ENCODE results near the gene MED15.

DNA sequence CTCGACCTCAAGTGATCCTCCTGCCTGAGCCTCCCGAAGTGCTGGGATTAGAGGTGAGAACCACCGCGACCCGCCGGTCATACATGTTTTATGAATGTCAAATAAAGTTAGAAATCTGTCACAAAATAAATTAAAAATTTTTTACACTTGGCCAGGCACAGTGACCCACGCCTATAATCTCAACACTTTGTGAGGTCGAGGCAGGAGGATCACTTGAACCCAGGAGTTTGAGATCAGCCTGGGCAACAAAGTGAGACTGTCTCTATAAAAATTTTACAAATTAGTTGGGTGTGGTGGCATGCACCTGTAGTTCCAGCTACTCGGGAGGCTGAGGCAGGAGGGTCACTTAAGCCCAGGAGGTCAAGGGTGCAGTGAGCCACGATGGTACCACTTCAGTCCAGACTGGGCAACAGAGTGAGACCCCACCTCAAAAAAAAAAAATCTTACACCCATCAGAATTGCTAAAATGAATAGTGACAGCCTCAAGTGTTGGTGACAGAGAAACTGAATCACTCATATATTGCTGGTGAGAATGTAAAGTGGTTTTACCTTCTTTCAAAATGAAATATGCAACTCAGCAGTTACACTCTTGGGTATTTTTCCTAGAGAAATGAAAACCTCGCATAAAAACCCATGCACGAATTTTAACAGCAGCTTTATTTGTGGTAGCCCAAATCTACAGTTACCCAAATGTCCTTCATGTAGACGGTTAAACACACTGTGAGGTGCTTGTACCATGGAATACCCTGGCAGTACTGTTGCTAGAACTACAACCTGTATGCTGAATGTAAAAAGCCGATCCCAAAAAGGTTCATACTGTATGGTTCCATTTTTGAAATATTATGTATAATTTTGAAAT lies 55.4 kb downstream of the MED15 start:
- no peak for TF ChIP-seq EP300 (IDR thresholded peaks at IDR 0.05)
- TF ChIP-seq, protein P1, sequence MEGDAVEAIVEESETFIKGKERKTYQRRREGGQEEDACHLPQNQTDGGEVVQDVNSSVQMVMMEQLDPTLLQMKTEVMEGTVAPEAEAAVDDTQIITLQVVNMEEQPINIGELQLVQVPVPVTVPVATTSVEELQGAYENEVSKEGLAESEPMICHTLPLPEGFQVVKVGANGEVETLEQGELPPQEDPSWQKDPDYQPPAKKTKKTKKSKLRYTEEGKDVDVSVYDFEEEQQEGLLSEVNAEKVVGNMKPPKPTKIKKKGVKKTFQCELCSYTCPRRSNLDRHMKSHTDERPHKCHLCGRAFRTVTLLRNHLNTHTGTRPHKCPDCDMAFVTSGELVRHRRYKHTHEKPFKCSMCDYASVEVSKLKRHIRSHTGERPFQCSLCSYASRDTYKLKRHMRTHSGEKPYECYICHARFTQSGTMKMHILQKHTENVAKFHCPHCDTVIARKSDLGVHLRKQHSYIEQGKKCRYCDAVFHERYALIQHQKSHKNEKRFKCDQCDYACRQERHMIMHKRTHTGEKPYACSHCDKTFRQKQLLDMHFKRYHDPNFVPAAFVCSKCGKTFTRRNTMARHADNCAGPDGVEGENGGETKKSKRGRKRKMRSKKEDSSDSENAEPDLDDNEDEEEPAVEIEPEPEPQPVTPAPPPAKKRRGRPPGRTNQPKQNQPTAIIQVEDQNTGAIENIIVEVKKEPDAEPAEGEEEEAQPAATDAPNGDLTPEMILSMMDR (IDR thresholded peaks at IDR 0.05), result no peak

Data from sigmoid colon (tissue), 4 donors.